K562 treated with DMSO at 1 percent for 48 hours (cell line): ENCODE measurements around the gene OR52N4. TPM values are rescaled to one million over a fixed set of nuclear protein-coding genes. Genes with fewer than 3 reads are reported as not detected.

Experiments
- total RNA-seq: library from RNA; unstranded; fragments of 300-600 nt; gene quantifications from 2 replicates; pipeline ENCODE4 v1.2.3, GENCODE V29; 2022; ENCODE audit warnings: low replicate concordance; ENCODE audit errors: extremely low read depth

The OR52N4 gene
- not detected in 2 replicates for total RNA-seq

GRCh38 chr11:5753943-5754342, at the start of gene OR52N4:
TSS of gene OR52N4 (plus strand) at chr11:5754243. CDS start at chr11:5754741, 498 bp downstream.

GRCh38 chr11:5736396-5736795, 17.6 kb upstream of the OR52N4 start, which contains the start of gene OR56B1:
TSS of gene OR56B1 (plus strand) at chr11:5736448. CDS start at chr11:5736517, 69 bp downstream.

GRCh38 chr11:5783255-5783654, 29.2 kb downstream of the OR52N4 start, which contains the start of gene OR52N5:
TSS of gene OR52N5 (minus strand) at chr11:5783355. CDS start at chr11:5778634, 4,721 bp downstream.

GRCh38 chr11:5791165-5791564, 37.1 kb downstream of the OR52N4 start, which contains the start of gene OR52N1:
TSS of gene OR52N1 (minus strand) at chr11:5791265. CDS start at chr11:5788816, 2,449 bp downstream.

Other genes with a start within 250 kb of the OR52N4 start
- not detected in 2 replicates for gene UBQLN3, start 244.3 kb upstream of the OR52N4 start, total RNA-seq
- not detected in 2 replicates for gene UBQLNL, start 237.5 kb upstream of the OR52N4 start, total RNA-seq
- not detected in 2 replicates for gene OR52H1, start 205.7 kb upstream of the OR52N4 start, total RNA-seq
- gene OR52B6, start 173.4 kb upstream of the OR52N4 start, total RNA-seq = not detected in 2 replicates
- gene TRIM6, start 157.6 kb upstream of the OR52N4 start, total RNA-seq = not detected in 2 replicates
- not detected in 2 replicates for gene TRIM34, start 129.2 kb upstream of the OR52N4 start, total RNA-seq
- not detected in 2 replicates for gene TRIM5, start 69.2 kb upstream of the OR52N4 start, total RNA-seq
- gene TRIM22, start 64.5 kb upstream of the OR52N4 start, total RNA-seq = not detected in 2 replicates
- gene OR56B1, start 17.8 kb upstream of the OR52N4 start, total RNA-seq = not detected in 2 replicates
- gene OR52N5, start 29.1 kb downstream of the OR52N4 start, total RNA-seq = not detected in 2 replicates
- gene OR52N1, start 37.0 kb downstream of the OR52N4 start, total RNA-seq = not detected in 2 replicates
- gene OR52N2, start 54.7 kb downstream of the OR52N4 start, total RNA-seq = not detected in 2 replicates
- gene OR52E6, start 87.7 kb downstream of the OR52N4 start, total RNA-seq = not detected in 2 replicates
- not detected in 2 replicates for gene OR52E8, start 103.4 kb downstream of the OR52N4 start, total RNA-seq
- not detected in 2 replicates for gene OR52E4, start 126.4 kb downstream of the OR52N4 start, total RNA-seq
- gene OR52E5, start 139.0 kb downstream of the OR52N4 start, total RNA-seq = not detected in 2 replicates
- not detected in 2 replicates for gene OR56A3, start 188.0 kb downstream of the OR52N4 start, total RNA-seq
- gene OR56A5, start 214.3 kb downstream of the OR52N4 start, total RNA-seq = not detected in 2 replicates
- not detected in 2 replicates for gene OR52L1, start 232.7 kb downstream of the OR52N4 start, total RNA-seq